NCI-H1694 (cell line): Measurements from ENCODE around the gene RTL1.

ENCODE experiments used
- DNase-seq: peaks from one replicate; lab custom pipeline; 2025; lab: John Stamatoyannopoulos, UW

RTL1 gene

GRCh38 chr14:100898935-100899883 lies 4.3 kb downstream of the RTL1 start:
- peak; percentile 39 for DNase-seq

- DNase-seq, result no peak
These were observed 5.1 kb downstream of the RTL1 start for GRCh38 chr14:100898465-100898864.

GRCh38 chr14:100896369-100897060 lies 7.0 kb downstream of the RTL1 start:
- DNase-seq, result no peak

GRCh38 chr14:100895411-100895810 lies 8.1 kb downstream of the RTL1 start:
- DNase-seq, result no peak

- DNase-seq, result no peak
These were observed 9.1 kb downstream of the RTL1 start for GRCh38 chr14:100894416-100894815.

- DNase-seq, result no peak
These were observed 9.8 kb downstream of the RTL1 start for GRCh38 chr14:100893760-100894159.

GRCh38 chr14:100893228-100893601 lies 10.3 kb downstream of the RTL1 start:
- DNase-seq, result no peak

GRCh38 chr14:100892496-100893227 lies 10.9 kb downstream of the RTL1 start:
- DNase-seq, result no peak

- DNase-seq, result no peak
These were observed 11.7 kb downstream of the RTL1 start for GRCh38 chr14:100891501-100892445.

GRCh38 chr14:100891051-100891450 lies 12.5 kb downstream of the RTL1 start:
- DNase-seq, result no peak

GRCh38 chr14:100890061-100890850 lies 13.3 kb downstream of the RTL1 start:
- no peak for DNase-seq

- DNase-seq, result no peak
These were observed 13.9 kb downstream of the RTL1 start for GRCh38 chr14:100889641-100890040.

- DNase-seq, result no peak
These were observed 14.7 kb downstream of the RTL1 start for GRCh38 chr14:100888789-100889315.

GRCh38 chr14:100887728-100888335 lies 15.7 kb downstream of the RTL1 start:
- DNase-seq, result no peak

- no peak for DNase-seq
These were observed 17.9 kb downstream of the RTL1 start for GRCh38 chr14:100885617-100886016.

- DNase-seq, result no peak
These were observed 18.3 kb downstream of the RTL1 start for GRCh38 chr14:100885196-100885595.

GRCh38 chr14:100884456-100884855 lies 19.1 kb downstream of the RTL1 start:
- no peak for DNase-seq

GRCh38 chr14:100883789-100884101 lies 19.8 kb downstream of the RTL1 start:
- no peak for DNase-seq

- DNase-seq, result no peak
These were observed 20.3 kb downstream of the RTL1 start for GRCh38 chr14:100882991-100883788.
